SK-N-SH treated with all-trans-retinoic acid at 6 μM for 48 hours (cell line): Measurements from ENCODE around the gene SAA1.

Source experiments
- ATAC-seq: fragments of 200-7000 bp; cut with Tn5 transposase; 3 replicates; pipeline ENCODE4 v1.9.1; 2020; ENCODE audit warnings: mild to moderate bottlenecking, moderate library complexity
- ARNTL ChIP-seq: fragments of 450-650 bp; formaldehyde crosslinking; IDR thresholded peaks from 2 replicates; pipeline ENCODE4 v1.5.0; 2020; ENCODE audit warnings: low read depth, mild to moderate bottlenecking, moderate library complexity, borderline replicate concordance
- BACH2 ChIP-seq: fragments of 250-450 bp; sonication (Bioruptor Pico); IDR thresholded peaks from 2 replicates; pipeline ENCODE4 v1.9.0; 2021; ENCODE audit warnings: mild to moderate bottlenecking, borderline replicate concordance
- CREB5 ChIP-seq: fragments of 250-450 bp; sonication (Bioruptor Pico); IDR thresholded peaks from 2 replicates; pipeline ENCODE4 v1.5.1; 2020; ENCODE audit warnings: low read depth, mild to moderate bottlenecking, moderate library complexity
- CSDC2 ChIP-seq: fragments of 250-450 bp; sonication (Bioruptor Pico); IDR thresholded peaks from 2 replicates; pipeline ENCODE4 v1.5.0; 2020; ENCODE audit warnings: mild to moderate bottlenecking, moderate library complexity
- CSRNP3 ChIP-seq: fragments of 250-450 bp; sonication (Bioruptor Pico); IDR thresholded peaks from 2 replicates; pipeline ENCODE4 v1.5.1; 2021; ENCODE audit warnings: mild to moderate bottlenecking, moderate library complexity
- ESRRG ChIP-seq: fragments of 250-450 bp; sonication (Bioruptor Pico); IDR thresholded peaks from 2 replicates; pipeline ENCODE4 v1.6.1; 2021; ENCODE audit warnings: mild to moderate bottlenecking
- GLIS3 ChIP-seq: fragments of 250-450 bp; sonication (Bioruptor Pico); IDR thresholded peaks from 2 replicates; pipeline ENCODE4 v1.5.0; 2020; ENCODE audit warnings: mild to moderate bottlenecking, moderate library complexity
- ISL1 ChIP-seq: fragments of 250-450 bp; sonication (Bioruptor Pico); IDR thresholded peaks from 2 replicates; pipeline ENCODE4 v2.1.2; 2022; ENCODE audit warnings: mild to moderate bottlenecking, moderate library complexity
- OSR1 ChIP-seq: fragments of 250-450 bp; sonication (Bioruptor Pico); IDR thresholded peaks from 2 replicates; pipeline ENCODE4 v1.8.0; 2022; ENCODE audit warnings: moderate library complexity, mild to moderate bottlenecking, inconsistent platforms
- PATZ1 ChIP-seq: fragments of 250-450 bp; sonication (Bioruptor Pico); IDR thresholded peaks from 2 replicates; pipeline ENCODE4 v1.8.0; 2020; ENCODE audit warnings: mild to moderate bottlenecking, moderate library complexity, borderline replicate concordance
- PPARA ChIP-seq: fragments of 250-450 bp; sonication (Bioruptor Pico); IDR thresholded peaks from 2 replicates; pipeline ENCODE4 v1.5.0; 2020; ENCODE audit warnings: mild to moderate bottlenecking, borderline replicate concordance
- RARB ChIP-seq: fragments of 250-450 bp; sonication (Bioruptor Pico); IDR thresholded peaks from 2 replicates; pipeline ENCODE4 v1.8.0; 2021; ENCODE audit warnings: mild to moderate bottlenecking, moderate library complexity
- SNAI2 ChIP-seq: fragments of 250-450 bp; sonication (Bioruptor Pico); IDR thresholded peaks from 2 replicates; pipeline ENCODE4 v1.5.0; 2020; ENCODE audit warnings: mild to moderate bottlenecking, moderate library complexity
- TCF4 ChIP-seq: fragments of 250-450 bp; sonication (Bioruptor Pico); IDR thresholded peaks from 2 replicates; pipeline ENCODE4 v1.8.0; 2021; ENCODE audit warnings: mild to moderate bottlenecking, moderate library complexity, borderline replicate concordance
- TOX ChIP-seq: fragments of 250-450 bp; sonication (Bioruptor Pico); IDR thresholded peaks from 2 replicates; pipeline ENCODE4 v1.8.0; 2021; ENCODE audit warnings: mild to moderate bottlenecking, moderate library complexity, borderline replicate concordance
- ZC3H10 ChIP-seq: fragments of 250-450 bp; sonication (Bioruptor Pico); IDR thresholded peaks from 2 replicates; pipeline ENCODE4 v1.5.1; 2021; ENCODE audit warnings: mild to moderate bottlenecking, moderate library complexity
- ZFP3 ChIP-seq: fragments of 250-450 bp; sonication (Bioruptor Pico); IDR thresholded peaks from 2 replicates; pipeline ENCODE4 v1.5.0; 2020; ENCODE audit warnings: mild to moderate bottlenecking, moderate library complexity
- ZFP30 ChIP-seq: fragments of 450-650 bp; formaldehyde crosslinking; IDR thresholded peaks from 2 replicates; pipeline ENCODE4 v1.5.0; 2022; ENCODE audit warnings: mild to moderate bottlenecking, moderate library complexity
- ZNF565 ChIP-seq: fragments of 450-650 bp; formaldehyde crosslinking; conservative IDR thresholded peaks from 2 replicates; pipeline ENCODE4 v1.5.0; 2020; ENCODE audit warnings: low read depth, mild to moderate bottlenecking, moderate library complexity
- ZNF70 ChIP-seq: fragments of 450-650 bp; formaldehyde crosslinking; IDR thresholded peaks from 2 replicates; pipeline ENCODE4 v1.5.0; 2020; ENCODE audit warnings: mild to moderate bottlenecking, moderate library complexity
- ZNF8 ChIP-seq: fragments of 450-650 bp; formaldehyde crosslinking; IDR thresholded peaks from 2 replicates; pipeline ENCODE4 v1.5.0; 2020; ENCODE audit warnings: mild to moderate bottlenecking, moderate library complexity

SAA1 gene

GRCh38 chr11:18288911-18289310, 22.8 kb downstream of the SAA1 start:
- ATAC-seq, result no peak

GRCh38 chr11:18294862-18295261, 28.8 kb downstream of the SAA1 start:
- ATAC-seq, result no peak
- TF ChIP-seq ZC3H10 (CRISPR knock-in tag), result no peak
- no peak for TF ChIP-seq CSRNP3 (CRISPR knock-in tag)
- no peak for TF ChIP-seq ESRRG (CRISPR knock-in tag)
- no peak for TF ChIP-seq SNAI2
- no peak for TF ChIP-seq ZFP3 (CRISPR knock-in tag)
- TF ChIP-seq CSDC2 (CRISPR knock-in tag), result no peak
- no peak for TF ChIP-seq CREB5
- no peak for TF ChIP-seq ISL1 (CRISPR knock-in tag)
- TF ChIP-seq, all 23 proteins: peak for 0

More at GRCh38 chr11:18288911-18289310, 22.8 kb downstream of the SAA1 start:
- TF ChIP-seq BACH2 (CRISPR knock-in tag), result no peak
- no peak for TF ChIP-seq GLIS3 (CRISPR knock-in tag)
- no peak for TF ChIP-seq ZC3H10 (CRISPR knock-in tag)
- no peak for TF ChIP-seq ZNF70 (CRISPR knock-in tag)
- no peak for TF ChIP-seq ZNF565 (CRISPR knock-in tag)
- TF ChIP-seq CREB5, result no peak
- TF ChIP-seq RARB (CRISPR knock-in tag), result no peak

GRCh38 chr11:18295316-18295715, 29.3 kb downstream of the SAA1 start:
- TF ChIP-seq TCF4 (CRISPR knock-in tag), result no peak
- TF ChIP-seq BACH2 (CRISPR knock-in tag), result no peak
- no peak for TF ChIP-seq OSR1 (CRISPR knock-in tag)
- TF ChIP-seq ZFP3 (CRISPR knock-in tag), result no peak
- TF ChIP-seq CSDC2 (CRISPR knock-in tag), result no peak
- no peak for TF ChIP-seq ARNTL (CRISPR knock-in tag)
- no peak for TF ChIP-seq ZNF70 (CRISPR knock-in tag)
- TF ChIP-seq TOX (CRISPR knock-in tag), result no peak
- no peak for TF ChIP-seq ZFP30 (CRISPR knock-in tag)
- TF ChIP-seq ZNF8 (CRISPR knock-in tag), result no peak
- TF ChIP-seq PPARA (CRISPR knock-in tag), result no peak
- no peak for TF ChIP-seq CREB5
- TF ChIP-seq ESRRG (CRISPR knock-in tag), result no peak
- TF ChIP-seq CSRNP3 (CRISPR knock-in tag), result no peak
- no peak for TF ChIP-seq GLIS3 (CRISPR knock-in tag)
- no peak for TF ChIP-seq RARB (CRISPR knock-in tag)
- TF ChIP-seq, all 23 proteins: peak for 0
- no peak for ATAC-seq

GRCh38 chr11:18299721-18300120, 33.7 kb downstream of the SAA1 start:
- TF ChIP-seq SNAI2 (no peak), PATZ1 (CRISPR knock-in tag) (no peak), TOX (CRISPR knock-in tag) (no peak), PPARA (CRISPR knock-in tag) (no peak), CSRNP3 (CRISPR knock-in tag) (no peak), CREB5 (no peak), ZC3H10 (CRISPR knock-in tag) (no peak), ESRRG (CRISPR knock-in tag) (no peak), ZNF70 (CRISPR knock-in tag) (no peak), CSDC2 (CRISPR knock-in tag) (no peak), ZFP3 (CRISPR knock-in tag) (no peak), ZNF565 (CRISPR knock-in tag) (no peak)
- TF ChIP-seq, all 23 proteins: peak for 0
- no peak for ATAC-seq
